GM23248 (cell line): ENCODE measurements around the gene PARD3B.

Experiments used
- EZH2 ChIP-seq: fragments of 200-600 bp; sonication (generic); IDR thresholded peaks from 2 replicates; pipeline ENCODE4 v1.6.1; 2018; ENCODE audit warnings: antibody characterized with exemption, mild to moderate bottlenecking; ENCODE audit not compliant: insufficient read depth, poor library complexity, severe bottlenecking
- EZH2phosphoT487 ChIP-seq: fragments of 200-600 bp; sonication (generic); IDR thresholded peaks from 2 replicates; pipeline ENCODE4 v1.6.1; 2018; ENCODE audit warnings: antibody characterized with exemption, moderate library complexity, mild to moderate bottlenecking, low read depth; ENCODE audit not compliant: insufficient read depth

DNA sequence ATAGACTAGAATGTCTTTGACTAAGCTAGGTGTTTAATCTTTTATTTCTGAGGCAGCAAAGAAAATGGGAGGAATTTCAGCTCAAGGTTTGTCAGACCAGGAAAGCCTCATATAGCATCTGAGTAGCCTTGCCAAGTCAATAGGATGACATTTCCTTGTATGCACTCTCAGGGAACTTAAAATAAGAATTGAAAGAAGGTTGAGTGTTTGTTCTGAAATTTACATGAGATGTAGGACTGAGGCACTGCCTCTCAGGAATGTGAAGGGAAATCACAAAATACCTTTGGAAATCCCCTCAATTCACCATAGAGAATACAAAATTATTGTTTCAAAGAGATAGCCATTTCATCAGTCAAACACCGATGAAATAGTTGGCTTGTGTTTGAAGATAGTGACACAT is 745.0 kb downstream of the PARD3B start:
- no peak for TF ChIP-seq EZH2
- TF ChIP-seq EZH2phosphoT487, result no peak
